WTC11 (cell line): ENCODE data around the gene ZCCHC7. TPM values are rescaled to one million over a fixed set of nuclear protein-coding genes. Genes with fewer than 3 reads are reported as not detected.

Experiments
- ATAC-seq: fragments of 200-7000 bp; cut with Tn5 transposase; 2 replicates; pipeline ENCODE4 v1.10.0; 2021; ENCODE audit warnings: mild to moderate bottlenecking, moderate library complexity
- CTCF ChIA-PET: fragments of 300-600 bp; sonication (Branson Sonifier 250); formaldehyde crosslinking; loops from one replicate; lab custom pipeline; 2021; ENCODE audit warnings: antibody characterized with exemption; lab: Charles Lee
- POLR2A ChIA-PET: fragments of 350-600 bp; sonication (Branson Sonifier 250); formaldehyde crosslinking; loops from one replicate; lab custom pipeline; 2021; ENCODE audit warnings: antibody characterized with exemption; lab: Charles Lee
- DNase-seq: peaks from one replicate; pipeline ENCODE4 v3.0.0; 2021; ENCODE audit warnings: low spot score
- H3K27ac Mint-ChIP-seq: 2 replicates; pipeline ENCODE4 v1.8.0; 2021; ENCODE audit warnings: mixed read lengths
- H3K27me3 Mint-ChIP-seq: 2 replicates; pipeline ENCODE4 v1.8.0; 2021; ENCODE audit warnings: low read depth, mild to moderate bottlenecking, moderate library complexity, mixed read lengths
- H3K36me3 Mint-ChIP-seq: 2 replicates; pipeline ENCODE4 v1.8.0; 2021; ENCODE audit warnings: mixed read lengths
- H3K4me1 Mint-ChIP-seq: 2 replicates; pipeline ENCODE4 v1.8.0; 2022; ENCODE audit warnings: mixed read lengths
- H3K4me3 Mint-ChIP-seq: 2 replicates; pipeline ENCODE4 v1.8.0; 2021; ENCODE audit warnings: mild to moderate bottlenecking, moderate library complexity, mixed read lengths
- H3K9me3 Mint-ChIP-seq: 2 replicates; pipeline ENCODE4 v1.8.0; 2021; ENCODE audit warnings: mixed read lengths
- CREM ChIP-seq: sonication (generic); formaldehyde crosslinking; IDR thresholded peaks from 2 replicates; pipeline ENCODE4 v1.8.1; 2022; ENCODE audit warnings: mild to moderate bottlenecking, missing genetic modification reagents, moderate library complexity
- GRHL2 ChIP-seq: fragments of 250-450 bp; sonication (Bioruptor Pico); IDR thresholded peaks from 2 replicates; pipeline ENCODE4 v1.8.0; 2022; ENCODE audit warnings: mild to moderate bottlenecking, moderate library complexity; ENCODE audit not compliant: insufficient replicate concordance, severe bottlenecking
- HMGA2 ChIP-seq: fragments of 250-450 bp; sonication (Bioruptor Pico); IDR thresholded peaks from 2 replicates; pipeline ENCODE4 v1.4.0; 2021; ENCODE audit warnings: mild to moderate bottlenecking, moderate library complexity
- JUN ChIP-seq: sonication (generic); formaldehyde crosslinking; IDR thresholded peaks from 2 replicates; pipeline ENCODE4 v1.8.0; 2023; ENCODE audit warnings: mild to moderate bottlenecking, missing genetic modification reagents
- NFATC4 ChIP-seq: fragments of 250-450 bp; sonication (Bioruptor Pico); IDR thresholded peaks from 2 replicates; pipeline ENCODE4 v1.9.0; 2021; ENCODE audit warnings: mild to moderate bottlenecking
- NR3C1 ChIP-seq: sonication (generic); formaldehyde crosslinking; conservative IDR thresholded peaks from 2 replicates; pipeline ENCODE4 v1.8.1; 2023; ENCODE audit warnings: low read depth, mild to moderate bottlenecking, missing genetic modification reagents
- PRRX2 ChIP-seq: fragments of 250-450 bp; sonication (Bioruptor Pico); IDR thresholded peaks from 2 replicates; pipeline ENCODE4 v1.8.0; 2021; ENCODE audit warnings: mild to moderate bottlenecking
- TCF7 ChIP-seq: sonication (generic); formaldehyde crosslinking; IDR thresholded peaks from 2 replicates; pipeline ENCODE4 v1.8.0; 2022; ENCODE audit warnings: mild to moderate bottlenecking, low read depth, missing genetic modification reagents, moderate library complexity
- ZNF138 ChIP-seq: sonication (generic); formaldehyde crosslinking; conservative IDR thresholded peaks from 2 replicates; pipeline ENCODE4 v1.8.1; 2022; ENCODE audit warnings: mild to moderate bottlenecking, moderate library complexity, missing genetic modification reagents
- ZNF219 ChIP-seq: sonication (generic); formaldehyde crosslinking; IDR thresholded peaks from 2 replicates; pipeline ENCODE4 v1.8.0; 2023; ENCODE audit warnings: missing genetic modification reagents, mild to moderate bottlenecking, borderline replicate concordance
- ZNF317 ChIP-seq: sonication (generic); formaldehyde crosslinking; IDR thresholded peaks from 2 replicates; pipeline ENCODE4 v1.8.1; 2023; ENCODE audit warnings: low read depth, mild to moderate bottlenecking, moderate library complexity, missing genetic modification reagents, borderline replicate concordance
- total RNA-seq: library from RNA; stranded (reverse); gene quantifications from 3 replicates; pipeline ENCODE4 v1.2.3, GENCODE V29; 2021
- TF ChIP-seq, protein P1 (sequence below): sonication (generic); formaldehyde crosslinking; conservative IDR thresholded peaks from 2 replicates; pipeline ENCODE4 v1.8.1; 2023; ENCODE audit warnings: mild to moderate bottlenecking, low read depth, missing genetic modification reagents, moderate library complexity
- TF ChIP-seq, protein P2 (sequence below): sonication (generic); formaldehyde crosslinking; IDR thresholded peaks from 2 replicates; pipeline ENCODE4 v1.8.0; 2022; ENCODE audit warnings: mild to moderate bottlenecking, missing genetic modification reagents
- TF ChIP-seq, protein P3 (sequence below): sonication (generic); formaldehyde crosslinking; IDR thresholded peaks from 2 replicates; pipeline ENCODE4 v1.8.0; 2022; ENCODE audit warnings: mild to moderate bottlenecking, missing genetic modification reagents
- TF ChIP-seq, protein P4 (sequence below): sonication (generic); formaldehyde crosslinking; IDR thresholded peaks from 2 replicates; pipeline ENCODE4 v1.8.1; 2022; ENCODE audit warnings: missing genetic modification reagents, borderline replicate concordance
- TF ChIP-seq, protein P5 (sequence below): sonication (generic); formaldehyde crosslinking; IDR thresholded peaks from 2 replicates; pipeline ENCODE4 v1.8.0; 2022; ENCODE audit warnings: missing genetic modification reagents
- TF ChIP-seq, protein P6 (sequence below): fragments of 250-450 bp; sonication (Bioruptor Pico); IDR thresholded peaks from 2 replicates; pipeline ENCODE4 v1.9.0; 2021; ENCODE audit warnings: mild to moderate bottlenecking, borderline replicate concordance

Gene ZCCHC7
- total RNA-seq, 1 experiment from 2014 or later: 30.1 TPM

DNA sequence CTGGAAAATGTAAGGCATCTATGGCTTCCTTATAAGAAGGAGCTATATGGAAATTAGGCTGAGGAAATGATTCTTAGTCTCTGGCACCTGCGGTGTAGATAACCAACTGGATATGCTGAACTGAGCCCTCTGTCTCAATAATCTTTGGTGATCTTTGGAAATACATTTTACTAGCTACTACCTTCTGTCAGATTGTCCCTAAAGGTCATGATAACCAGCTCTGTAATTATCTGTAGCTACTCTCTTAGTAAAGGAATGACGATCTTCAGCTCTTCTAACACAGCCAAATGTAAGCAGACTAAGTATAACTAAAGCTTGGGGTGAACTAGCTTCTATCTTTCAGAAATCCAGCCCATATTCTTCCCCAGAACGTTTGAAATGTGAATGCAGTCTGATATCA, 177.2 kb downstream of the ZCCHC7 start:
- ATAC-seq (no peak), DNase-seq (no peak)
- no peaks in the 10 kb centered on the region for H3K27me3 Mint-ChIP-seq
- no peak overlapping the region for H3K27ac Mint-ChIP-seq
- H3K36me3 Mint-ChIP-seq: no peaks in the 10 kb centered on the region
- CTCF ChIA-PET: interaction anchor here (1.9 kb wide), 1 partner anchor 302 kb away, joined by 8 read pairs; no protein-coding TSS in a partner anchor
- no peak overlapping the region for H3K4me3 Mint-ChIP-seq
- peaks cover 24% of the 10 kb centered on the region for H3K4me1 Mint-ChIP-seq
- POLR2A ChIA-PET: no interaction called here
- no peaks in the 10 kb centered on the region for H3K9me3 Mint-ChIP-seq
- TF ChIP-seq PRRX2: no peak
- TF ChIP-seq, protein P1, sequence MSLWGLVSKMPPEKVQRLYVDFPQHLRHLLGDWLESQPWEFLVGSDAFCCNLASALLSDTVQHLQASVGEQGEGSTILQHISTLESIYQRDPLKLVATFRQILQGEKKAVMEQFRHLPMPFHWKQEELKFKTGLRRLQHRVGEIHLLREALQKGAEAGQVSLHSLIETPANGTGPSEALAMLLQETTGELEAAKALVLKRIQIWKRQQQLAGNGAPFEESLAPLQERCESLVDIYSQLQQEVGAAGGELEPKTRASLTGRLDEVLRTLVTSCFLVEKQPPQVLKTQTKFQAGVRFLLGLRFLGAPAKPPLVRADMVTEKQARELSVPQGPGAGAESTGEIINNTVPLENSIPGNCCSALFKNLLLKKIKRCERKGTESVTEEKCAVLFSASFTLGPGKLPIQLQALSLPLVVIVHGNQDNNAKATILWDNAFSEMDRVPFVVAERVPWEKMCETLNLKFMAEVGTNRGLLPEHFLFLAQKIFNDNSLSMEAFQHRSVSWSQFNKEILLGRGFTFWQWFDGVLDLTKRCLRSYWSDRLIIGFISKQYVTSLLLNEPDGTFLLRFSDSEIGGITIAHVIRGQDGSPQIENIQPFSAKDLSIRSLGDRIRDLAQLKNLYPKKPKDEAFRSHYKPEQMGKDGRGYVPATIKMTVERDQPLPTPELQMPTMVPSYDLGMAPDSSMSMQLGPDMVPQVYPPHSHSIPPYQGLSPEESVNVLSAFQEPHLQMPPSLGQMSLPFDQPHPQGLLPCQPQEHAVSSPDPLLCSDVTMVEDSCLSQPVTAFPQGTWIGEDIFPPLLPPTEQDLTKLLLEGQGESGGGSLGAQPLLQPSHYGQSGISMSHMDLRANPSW (CRISPR knock-in tag): no peak
- TF ChIP-seq, protein P2, sequence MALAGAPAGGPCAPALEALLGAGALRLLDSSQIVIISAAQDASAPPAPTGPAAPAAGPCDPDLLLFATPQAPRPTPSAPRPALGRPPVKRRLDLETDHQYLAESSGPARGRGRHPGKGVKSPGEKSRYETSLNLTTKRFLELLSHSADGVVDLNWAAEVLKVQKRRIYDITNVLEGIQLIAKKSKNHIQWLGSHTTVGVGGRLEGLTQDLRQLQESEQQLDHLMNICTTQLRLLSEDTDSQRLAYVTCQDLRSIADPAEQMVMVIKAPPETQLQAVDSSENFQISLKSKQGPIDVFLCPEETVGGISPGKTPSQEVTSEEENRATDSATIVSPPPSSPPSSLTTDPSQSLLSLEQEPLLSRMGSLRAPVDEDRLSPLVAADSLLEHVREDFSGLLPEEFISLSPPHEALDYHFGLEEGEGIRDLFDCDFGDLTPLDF: no peak
- no peak for TF ChIP-seq NR3C1 (CRISPR knock-in tag)
- TF ChIP-seq, protein P3, sequence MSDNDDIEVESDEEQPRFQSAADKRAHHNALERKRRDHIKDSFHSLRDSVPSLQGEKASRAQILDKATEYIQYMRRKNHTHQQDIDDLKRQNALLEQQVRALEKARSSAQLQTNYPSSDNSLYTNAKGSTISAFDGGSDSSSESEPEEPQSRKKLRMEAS: no peak
- no peak for TF ChIP-seq JUN (CRISPR knock-in tag)
- no peak for TF ChIP-seq TCF7 (CRISPR knock-in tag)
- no peak for TF ChIP-seq HMGA2 (CRISPR knock-in tag)
- TF ChIP-seq, protein P4, sequence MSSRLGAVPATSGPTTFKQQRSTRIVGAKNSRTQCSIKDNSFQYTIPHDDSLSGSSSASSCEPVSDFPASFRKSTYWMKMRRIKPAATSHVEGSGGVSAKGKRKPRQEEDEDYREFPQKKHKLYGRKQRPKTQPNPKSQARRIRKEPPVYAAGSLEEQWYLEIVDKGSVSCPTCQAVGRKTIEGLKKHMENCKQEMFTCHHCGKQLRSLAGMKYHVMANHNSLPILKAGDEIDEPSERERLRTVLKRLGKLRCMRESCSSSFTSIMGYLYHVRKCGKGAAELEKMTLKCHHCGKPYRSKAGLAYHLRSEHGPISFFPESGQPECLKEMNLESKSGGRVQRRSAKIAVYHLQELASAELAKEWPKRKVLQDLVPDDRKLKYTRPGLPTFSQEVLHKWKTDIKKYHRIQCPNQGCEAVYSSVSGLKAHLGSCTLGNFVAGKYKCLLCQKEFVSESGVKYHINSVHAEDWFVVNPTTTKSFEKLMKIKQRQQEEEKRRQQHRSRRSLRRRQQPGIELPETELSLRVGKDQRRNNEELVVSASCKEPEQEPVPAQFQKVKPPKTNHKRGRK: no peak
- TF ChIP-seq ZNF219 (CRISPR knock-in tag): no peak
- TF ChIP-seq, protein P5, sequence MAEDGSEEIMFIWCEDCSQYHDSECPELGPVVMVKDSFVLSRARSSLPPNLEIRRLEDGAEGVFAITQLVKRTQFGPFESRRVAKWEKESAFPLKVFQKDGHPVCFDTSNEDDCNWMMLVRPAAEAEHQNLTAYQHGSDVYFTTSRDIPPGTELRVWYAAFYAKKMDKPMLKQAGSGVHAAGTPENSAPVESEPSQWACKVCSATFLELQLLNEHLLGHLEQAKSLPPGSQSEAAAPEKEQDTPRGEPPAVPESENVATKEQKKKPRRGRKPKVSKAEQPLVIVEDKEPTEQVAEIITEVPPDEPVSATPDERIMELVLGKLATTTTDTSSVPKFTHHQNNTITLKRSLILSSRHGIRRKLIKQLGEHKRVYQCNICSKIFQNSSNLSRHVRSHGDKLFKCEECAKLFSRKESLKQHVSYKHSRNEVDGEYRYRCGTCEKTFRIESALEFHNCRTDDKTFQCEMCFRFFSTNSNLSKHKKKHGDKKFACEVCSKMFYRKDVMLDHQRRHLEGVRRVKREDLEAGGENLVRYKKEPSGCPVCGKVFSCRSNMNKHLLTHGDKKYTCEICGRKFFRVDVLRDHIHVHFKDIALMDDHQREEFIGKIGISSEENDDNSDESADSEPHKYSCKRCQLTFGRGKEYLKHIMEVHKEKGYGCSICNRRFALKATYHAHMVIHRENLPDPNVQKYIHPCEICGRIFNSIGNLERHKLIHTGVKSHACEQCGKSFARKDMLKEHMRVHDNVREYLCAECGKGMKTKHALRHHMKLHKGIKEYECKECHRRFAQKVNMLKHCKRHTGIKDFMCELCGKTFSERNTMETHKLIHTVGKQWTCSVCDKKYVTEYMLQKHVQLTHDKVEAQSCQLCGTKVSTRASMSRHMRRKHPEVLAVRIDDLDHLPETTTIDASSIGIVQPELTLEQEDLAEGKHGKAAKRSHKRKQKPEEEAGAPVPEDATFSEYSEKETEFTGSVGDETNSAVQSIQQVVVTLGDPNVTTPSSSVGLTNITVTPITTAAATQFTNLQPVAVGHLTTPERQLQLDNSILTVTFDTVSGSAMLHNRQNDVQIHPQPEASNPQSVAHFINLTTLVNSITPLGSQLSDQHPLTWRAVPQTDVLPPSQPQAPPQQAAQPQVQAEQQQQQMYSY (CRISPR knock-in tag): no peak
- TF ChIP-seq ZNF317 (CRISPR knock-in tag): no peak
- TF ChIP-seq, protein P6, sequence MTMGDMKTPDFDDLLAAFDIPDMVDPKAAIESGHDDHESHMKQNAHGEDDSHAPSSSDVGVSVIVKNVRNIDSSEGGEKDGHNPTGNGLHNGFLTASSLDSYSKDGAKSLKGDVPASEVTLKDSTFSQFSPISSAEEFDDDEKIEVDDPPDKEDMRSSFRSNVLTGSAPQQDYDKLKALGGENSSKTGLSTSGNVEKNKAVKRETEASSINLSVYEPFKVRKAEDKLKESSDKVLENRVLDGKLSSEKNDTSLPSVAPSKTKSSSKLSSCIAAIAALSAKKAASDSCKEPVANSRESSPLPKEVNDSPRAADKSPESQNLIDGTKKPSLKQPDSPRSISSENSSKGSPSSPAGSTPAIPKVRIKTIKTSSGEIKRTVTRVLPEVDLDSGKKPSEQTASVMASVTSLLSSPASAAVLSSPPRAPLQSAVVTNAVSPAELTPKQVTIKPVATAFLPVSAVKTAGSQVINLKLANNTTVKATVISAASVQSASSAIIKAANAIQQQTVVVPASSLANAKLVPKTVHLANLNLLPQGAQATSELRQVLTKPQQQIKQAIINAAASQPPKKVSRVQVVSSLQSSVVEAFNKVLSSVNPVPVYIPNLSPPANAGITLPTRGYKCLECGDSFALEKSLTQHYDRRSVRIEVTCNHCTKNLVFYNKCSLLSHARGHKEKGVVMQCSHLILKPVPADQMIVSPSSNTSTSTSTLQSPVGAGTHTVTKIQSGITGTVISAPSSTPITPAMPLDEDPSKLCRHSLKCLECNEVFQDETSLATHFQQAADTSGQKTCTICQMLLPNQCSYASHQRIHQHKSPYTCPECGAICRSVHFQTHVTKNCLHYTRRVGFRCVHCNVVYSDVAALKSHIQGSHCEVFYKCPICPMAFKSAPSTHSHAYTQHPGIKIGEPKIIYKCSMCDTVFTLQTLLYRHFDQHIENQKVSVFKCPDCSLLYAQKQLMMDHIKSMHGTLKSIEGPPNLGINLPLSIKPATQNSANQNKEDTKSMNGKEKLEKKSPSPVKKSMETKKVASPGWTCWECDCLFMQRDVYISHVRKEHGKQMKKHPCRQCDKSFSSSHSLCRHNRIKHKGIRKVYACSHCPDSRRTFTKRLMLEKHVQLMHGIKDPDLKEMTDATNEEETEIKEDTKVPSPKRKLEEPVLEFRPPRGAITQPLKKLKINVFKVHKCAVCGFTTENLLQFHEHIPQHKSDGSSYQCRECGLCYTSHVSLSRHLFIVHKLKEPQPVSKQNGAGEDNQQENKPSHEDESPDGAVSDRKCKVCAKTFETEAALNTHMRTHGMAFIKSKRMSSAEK: no peak
- TF ChIP-seq ZNF138 (CRISPR knock-in tag): no peak
- no peak for TF ChIP-seq CREM
- TF ChIP-seq GRHL2 (CRISPR knock-in tag): no peak
- TF ChIP-seq NFATC4 (CRISPR knock-in tag): no peak
